OCI-LY7 (cell line): ENCODE results near the gene USP25. TPM values are rescaled to one million over a fixed set of nuclear protein-coding genes. Genes with fewer than 3 reads are reported as not detected.

Experiments
- BruUV-seq: library from RNA; stranded (reverse); fragments of 400-500 nt; replicated peaks from 2 replicates; lab custom pipeline; 2021; lab: Mats Ljungman, UMichigan
- CTCF ChIA-PET: fragments of 300-600 bp; sonication (Branson Sonifier 250); formaldehyde crosslinking; loops from one replicate; lab custom pipeline; 2022; ENCODE audit warnings: antibody characterized with exemption; ENCODE audit not compliant: unreplicated experiment; lab: Charles Lee
- POLR2A ChIA-PET: fragments of 300-600 bp; sonication (Branson Sonifier 250); formaldehyde crosslinking; loops from one replicate; lab custom pipeline; 2022; ENCODE audit warnings: antibody characterized with exemption; lab: Charles Lee
- DNase-seq: peaks from one replicate; pipeline ENCODE4 v3.0.0-alpha.2; 2015; ENCODE audit warnings: low spot score
- H2AFZ ChIP-seq: fragments of 200-600 bp; sonication (generic), shearing (Covaris generic); 2 replicates; pipeline ENCODE4 v1.6.1; 2014; ENCODE audit warnings: mild to moderate bottlenecking, antibody characterized with exemption, low read length, moderate library complexity
- H3K27ac ChIP-seq: fragments of 200-600 bp; sonication (generic); 2 replicates; pipeline ENCODE4 v1.5.1; 2014; ENCODE audit warnings: mixed run types, low read depth, mild to moderate bottlenecking, moderate library complexity, low read length, inconsistent platforms; ENCODE audit not compliant: poor library complexity, severe bottlenecking
- H3K36me3 ChIP-seq: fragments of 200-600 bp; sonication (generic); 2 replicates; pipeline ENCODE4 v1.6.1; 2014; ENCODE audit warnings: mild to moderate bottlenecking, antibody characterized with exemption, low read length, moderate library complexity, mixed read lengths; ENCODE audit not compliant: insufficient read depth
- H3K4me1 ChIP-seq: fragments of 200-600 bp; sonication (generic); 2 replicates; pipeline ENCODE4 v1.5.1; 2014; ENCODE audit warnings: mild to moderate bottlenecking, low read length; ENCODE audit not compliant: insufficient read depth, poor library complexity, severe bottlenecking
- H3K4me2 ChIP-seq: fragments of 200-600 bp; sonication (generic); 2 replicates; pipeline ENCODE4 v1.6.1; 2014; ENCODE audit warnings: mild to moderate bottlenecking, low read length
- H3K4me3 ChIP-seq: fragments of 200-600 bp; sonication (generic); 2 replicates; pipeline ENCODE4 v1.5.1; 2014; ENCODE audit warnings: mild to moderate bottlenecking, low read depth, low read length; ENCODE audit not compliant: poor library complexity, severe bottlenecking
- H3K79me2 ChIP-seq: fragments of 200-600 bp; sonication (generic); 2 replicates; pipeline ENCODE4 v1.6.1; 2016; ENCODE audit warnings: low read depth, mild to moderate bottlenecking, low read length, moderate library complexity, mixed read lengths; ENCODE audit not compliant: insufficient read depth
- H3K9me2 ChIP-seq: fragments of 200-600 bp; sonication (generic); 2 replicates; pipeline ENCODE4 v1.6.1; 2016; ENCODE audit warnings: mild to moderate bottlenecking, low read length, mixed read lengths; ENCODE audit not compliant: insufficient read depth
- H3K9me3 ChIP-seq: fragments of 200-600 bp; sonication (generic); 2 replicates; pipeline ENCODE4 v1.6.1; 2014; ENCODE audit warnings: mild to moderate bottlenecking, mixed run types, low read length, mixed read lengths
- H4K20me1 ChIP-seq: fragments of 200-600 bp; sonication (generic); 2 replicates; pipeline ENCODE4 v1.6.1; 2014; ENCODE audit warnings: mild to moderate bottlenecking, antibody characterized with exemption, low read length, moderate library complexity, mixed read lengths; ENCODE audit not compliant: insufficient read depth
- EZH2phosphoT487 ChIP-seq: fragments of 200-600 bp; sonication (generic); IDR thresholded peaks from 2 replicates; pipeline ENCODE4 v1.6.1; 2018; ENCODE audit warnings: low read depth, borderline replicate concordance, mild to moderate bottlenecking, mixed run types, antibody characterized with exemption, low read length, moderate library complexity, mixed read lengths
- intact Hi-C: fragments of 100-400 bp; cut with micrococcal nuclease; formaldehyde crosslinking; loops from one replicate; pipeline ENCODE4 v1.10.0; 2022; ENCODE audit not compliant: unreplicated experiment
- total RNA-seq, 2 experiments: library from RNA; depleted of rRNA in 1 of 2; stranded (reverse); fragments of >200 nt in 1 of 2; shearing (Covaris generic) in 1 of 2; gene quantifications; 2 replicates each; pipeline ENCODE4 v1.2.3, GENCODE V29; 2014 to 2022
- TF ChIP-seq, protein P1 (sequence below): fragments of 200-600 bp; sonication (generic); conservative IDR thresholded peaks from 2 replicates; pipeline ENCODE4 v1.5.1; 2014; ENCODE audit warnings: mild to moderate bottlenecking, antibody characterized with exemption, low read length, moderate library complexity, mixed read lengths

The USP25 gene
- total RNA-seq, 2 experiments from 2014 or later, result 25.1 to 28.1 TPM

DNA sequence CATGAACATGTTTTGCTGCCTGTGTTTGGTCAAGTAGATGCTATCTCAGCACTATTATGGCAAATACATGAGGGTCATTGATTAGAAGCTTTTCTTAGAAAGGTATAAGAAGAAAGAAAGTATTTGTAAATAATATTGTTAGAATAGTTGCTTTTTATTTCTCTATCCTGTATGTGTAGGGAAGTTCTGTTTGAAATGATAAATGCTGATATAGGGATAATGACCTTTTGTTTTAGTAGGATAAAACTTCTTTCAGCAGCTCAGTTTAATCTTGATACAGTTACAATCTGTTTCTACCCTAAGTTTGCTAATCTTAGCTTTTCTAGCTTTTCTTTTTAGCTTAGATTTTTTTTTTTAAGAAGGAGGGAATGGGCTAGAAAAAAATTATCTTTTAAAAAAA lies 63.3 kb downstream of the USP25 start:
- intact Hi-C loops, result no loop called here
- BruUV-seq, result no TSS peak
- Histone ChIP-seq H3K4me1 (no peaks in the 10 kb centered on the region), H4K20me1 (no peaks in the 10 kb centered on the region), H3K79me2 (no peaks in the 10 kb centered on the region), H3K36me3 (no peaks in the 10 kb centered on the region), H3K9me2 (no peaks in the 10 kb centered on the region; the same call in 1 of the 2 replicates), H3K9me3 (no peaks in the 10 kb centered on the region), H3K4me2 (no peak overlapping the region), H2AFZ (no peak overlapping the region), H3K27ac (no peak overlapping the region), H3K4me3 (no peak overlapping the region)
- DNase-seq, result no peak
- ChIA-PET POLR2A (interaction anchor here (0.6 to 1.9 kb wide), 7 partner anchors 8 to 127 kb away, joined by 3 to 11 read pairs (median 4); no protein-coding TSS in a partner anchor), CTCF (no interaction called here)
- no peak for TF ChIP-seq EZH2phosphoT487
- TF ChIP-seq, protein P1, sequence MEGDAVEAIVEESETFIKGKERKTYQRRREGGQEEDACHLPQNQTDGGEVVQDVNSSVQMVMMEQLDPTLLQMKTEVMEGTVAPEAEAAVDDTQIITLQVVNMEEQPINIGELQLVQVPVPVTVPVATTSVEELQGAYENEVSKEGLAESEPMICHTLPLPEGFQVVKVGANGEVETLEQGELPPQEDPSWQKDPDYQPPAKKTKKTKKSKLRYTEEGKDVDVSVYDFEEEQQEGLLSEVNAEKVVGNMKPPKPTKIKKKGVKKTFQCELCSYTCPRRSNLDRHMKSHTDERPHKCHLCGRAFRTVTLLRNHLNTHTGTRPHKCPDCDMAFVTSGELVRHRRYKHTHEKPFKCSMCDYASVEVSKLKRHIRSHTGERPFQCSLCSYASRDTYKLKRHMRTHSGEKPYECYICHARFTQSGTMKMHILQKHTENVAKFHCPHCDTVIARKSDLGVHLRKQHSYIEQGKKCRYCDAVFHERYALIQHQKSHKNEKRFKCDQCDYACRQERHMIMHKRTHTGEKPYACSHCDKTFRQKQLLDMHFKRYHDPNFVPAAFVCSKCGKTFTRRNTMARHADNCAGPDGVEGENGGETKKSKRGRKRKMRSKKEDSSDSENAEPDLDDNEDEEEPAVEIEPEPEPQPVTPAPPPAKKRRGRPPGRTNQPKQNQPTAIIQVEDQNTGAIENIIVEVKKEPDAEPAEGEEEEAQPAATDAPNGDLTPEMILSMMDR, result no peak

DNA sequence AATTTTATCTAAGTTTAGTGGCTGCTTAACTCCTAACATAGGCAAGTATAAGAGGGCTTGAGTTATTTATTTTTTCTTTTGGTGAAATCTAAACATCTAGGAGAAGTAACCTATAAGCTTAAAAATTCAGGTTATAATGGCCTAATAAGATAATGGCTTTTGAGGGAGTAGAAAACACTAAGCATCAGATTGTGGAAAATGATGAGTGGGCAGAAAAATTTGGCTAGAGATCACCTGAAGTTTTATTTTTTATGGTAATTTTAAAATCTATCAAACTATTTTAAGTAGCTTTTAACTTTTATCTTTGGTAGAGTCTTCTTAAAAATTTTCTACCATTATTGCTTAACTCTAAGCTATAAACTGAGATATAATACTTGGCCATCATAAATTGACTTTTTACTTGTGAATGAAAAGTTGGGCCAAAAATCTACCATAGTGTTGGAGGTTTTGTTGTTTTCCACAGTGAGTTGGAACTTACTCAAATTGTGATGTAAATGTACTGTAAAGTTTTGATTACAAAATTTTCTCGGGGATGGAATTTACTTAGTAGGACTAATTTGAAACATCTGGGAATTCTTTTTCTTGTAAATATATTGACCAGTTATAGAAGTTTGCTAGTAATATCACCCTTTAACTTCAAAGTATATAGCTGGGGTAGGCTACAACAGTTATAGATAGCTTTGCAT lies 63.9 kb downstream of the USP25 start:
- Histone ChIP-seq H3K9me3 (no peaks in the 10 kb centered on the region), H4K20me1 (no peaks in the 10 kb centered on the region), H3K4me2 (no peak overlapping the region), H3K4me3 (no peak overlapping the region), H2AFZ (no peak overlapping the region), H3K4me1 (no peaks in the 10 kb centered on the region), H3K79me2 (no peaks in the 10 kb centered on the region), H3K27ac (no peak overlapping the region), H3K9me2 (no peaks in the 10 kb centered on the region; the same call in 1 of the 2 replicates), H3K36me3 (no peaks in the 10 kb centered on the region)
- POLR2A ChIA-PET, result interaction anchor here (0.6 to 1.9 kb wide), 8 partner anchors 9 to 555 kb away, joined by 3 to 11 read pairs (median 4); no protein-coding TSS in a partner anchor
- BruUV-seq, result no TSS peak
- intact Hi-C loops, result no loop called here
- DNase-seq, result no peak
- CTCF ChIA-PET, result no interaction called here
- TF ChIP-seq, protein P1, result no peak
- TF ChIP-seq EZH2phosphoT487, result no peak

DNA sequence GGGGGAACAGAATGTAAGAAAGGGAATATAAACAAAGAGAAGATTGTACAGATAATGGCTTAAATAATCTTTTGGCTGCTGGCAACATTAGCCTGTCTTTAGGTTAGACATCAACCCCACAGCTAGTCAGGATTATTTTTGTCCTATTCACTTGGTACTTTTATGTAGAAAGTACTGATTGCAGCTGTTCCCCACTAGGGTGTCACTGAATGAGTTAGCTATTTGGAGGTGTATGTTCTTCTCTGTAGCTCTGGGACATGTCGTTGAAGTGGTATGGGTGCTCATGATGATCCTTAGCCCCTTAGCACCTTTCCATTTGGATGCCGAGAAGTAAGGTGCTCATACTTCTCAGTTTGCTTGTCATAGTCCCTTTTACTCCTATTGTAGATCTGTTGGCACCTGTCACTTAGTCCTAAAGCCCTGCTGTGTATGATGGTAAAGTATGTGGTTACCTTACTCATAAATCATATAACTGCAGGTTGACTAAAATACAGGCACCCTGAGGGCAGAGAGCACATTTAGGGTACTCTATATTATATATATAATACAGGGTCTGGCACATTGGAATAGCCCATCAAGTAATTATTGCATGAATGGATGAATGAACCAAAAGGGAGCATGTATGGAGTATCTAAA lies 64.6 kb downstream of the USP25 start:
- ChIA-PET POLR2A (interaction anchor here (0.7 to 1.6 kb wide), 3 partner anchors 9 to 555 kb away, joined by 3 to 4 read pairs (median 4); no protein-coding TSS in a partner anchor), CTCF (no interaction called here)
- no TSS peak for BruUV-seq

More for the DNA sequence above, 64.6 kb downstream of the USP25 start:
- TF ChIP-seq, protein P1, result no peak
- no peak for TF ChIP-seq EZH2phosphoT487
- no peaks in the 10 kb centered on the region for H4K20me1 ChIP-seq
- no peaks in the 10 kb centered on the region for H3K4me1 ChIP-seq
- no peak overlapping the region for H3K4me2 ChIP-seq
- no peaks in the 10 kb centered on the region for H3K9me3 ChIP-seq
- H3K79me2 ChIP-seq, result no peaks in the 10 kb centered on the region
- no peaks in the 10 kb centered on the region for H3K36me3 ChIP-seq
- H3K4me3 ChIP-seq, result no peak overlapping the region
- intact Hi-C loops, result no loop called here
- H3K9me2 ChIP-seq, result no peaks in the 10 kb centered on the region; the same call in 1 of the 2 replicates
- no peak overlapping the region for H2AFZ ChIP-seq
- no peak for DNase-seq
- no peak overlapping the region for H3K27ac ChIP-seq
